Measurements from ENCODE around the gene ANXA11. TPM values are rescaled to one million over a fixed set of nuclear protein-coding genes. Genes with fewer than 3 reads are reported as not detected.

The ANXA11 gene
- total and polyA plus RNA-seq, 2 donors (not counting 1 experiment from before 2014, with no cell fraction given), result 88.3 to 177 TPM

DNA sequence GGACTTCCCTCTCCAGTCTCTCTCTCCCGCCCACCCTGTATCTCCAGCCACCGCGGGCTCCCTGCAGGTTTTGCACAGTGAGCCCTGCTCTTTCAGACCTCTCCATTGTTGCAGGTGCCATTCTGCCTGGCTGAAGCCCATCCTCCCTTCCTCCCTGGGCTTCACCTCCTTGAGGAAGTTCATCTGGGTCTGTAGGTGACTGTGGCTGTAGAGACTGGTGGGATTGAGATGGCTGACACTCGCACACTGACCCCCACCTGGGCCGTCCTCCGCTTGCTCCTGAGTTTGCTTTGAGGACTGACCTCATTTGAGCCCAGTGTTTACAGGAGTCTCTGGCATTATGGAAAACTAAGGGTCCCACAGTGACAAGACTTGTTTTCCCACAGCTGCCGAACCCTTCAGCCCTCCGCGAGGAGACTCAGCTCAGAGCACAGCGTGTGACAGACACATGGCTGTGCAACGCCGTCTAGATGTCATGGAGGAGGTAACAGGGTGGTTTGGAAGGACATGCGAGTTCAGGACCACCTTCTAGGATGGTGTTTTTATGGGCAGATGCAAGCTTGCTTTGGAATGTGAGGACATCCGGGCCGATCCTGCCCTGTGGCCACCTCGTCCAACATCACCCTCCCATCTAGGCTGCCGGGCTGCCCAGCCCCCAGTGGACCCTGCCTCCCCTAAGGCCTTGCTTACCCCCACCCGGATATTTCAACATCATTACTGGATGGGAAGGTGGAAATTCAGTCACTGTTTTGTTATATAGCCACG, 63.5 kb downstream of the ANXA11 start:
- H3K9me3 Mint-ChIP-seq (ENCODE audit: insufficient read depth), result no peaks in the 10 kb centered on the region
- Histone ChIP-seq H3K36me3 (replicated peaks in 1 of 2; ENCODE audit: control extremely low read depth in 1 of 2, control insufficient read depth in 1 of 2, extremely low read depth in 1 of 2, insufficient read depth in 2 of 2, low read length in 1 of 2) (no peaks in the 10 kb centered on the region), H3K27me3 (replicated peaks in 1 of 4; ENCODE audit: control extremely low read depth in 1 of 4, control insufficient read depth in 3 of 4, insufficient read depth in 4 of 4, low read length in 3 of 4) (peaks cover 0 to 7% (median 0%) of the 10 kb centered on the region in 4 experiments), H3K4me3 (ENCODE audit: control extremely low read depth in 1 of 5, extremely low read depth in 1 of 5, insufficient read depth in 1 of 5, low read depth in 2 of 5, low read length in 4 of 5) (no peak overlapping the region), H3K9me3 (ENCODE audit: control extremely low read depth in 1 of 3, control insufficient read depth in 2 of 3, insufficient read depth in 1 of 3, low read length in 2 of 3) (no peaks in the 10 kb centered on the region), H4K20me1 (ENCODE audit: control insufficient read depth, insufficient read depth, low read length, poor library complexity, severe bottlenecking) (no peaks in the 10 kb centered on the region), H3K4me1 (ENCODE audit: control insufficient read depth in 2 of 2, insufficient read depth in 2 of 2, low read length in 2 of 2) (peaks cover 14 to 17% of the 10 kb centered on the region in 2 donors), H3K79me2 (ENCODE audit: control insufficient read depth, insufficient read depth, low read length) (no peaks in the 10 kb centered on the region), H3K4me2 (replicated peaks; ENCODE audit: low read depth, low read length, poor library complexity, severe bottlenecking) (no peak overlapping the region), H2AFZ (ENCODE audit: insufficient read depth, low read depth, low read length, poor library complexity, severe bottlenecking) (no peak overlapping the region), H3K9ac (ENCODE audit: low read length) (no peak overlapping the region), H3K27ac (ENCODE audit: low read length in 2 of 2) (no peak overlapping the region)
- WGBS (ENCODE audit: insufficient coverage), result 69% methylated on average over 9 of the region's 19 CpGs
- intact Hi-C loops (cut with micrococcal nuclease), result loop anchor here (5.0 kb wide), 2 partner anchors 65 kb away; partner anchors contain the start of genes ANXA11 and TMEM254
- H3K4me1 Mint-ChIP-seq, result peaks cover 21% of the 10 kb centered on the region
- no peak for DNase-seq
- no peak overlapping the region for H3K27ac Mint-ChIP-seq
- ATAC-seq (ENCODE audit: low read depth), result no peak
- TF ChIP-seq, protein P1, sequence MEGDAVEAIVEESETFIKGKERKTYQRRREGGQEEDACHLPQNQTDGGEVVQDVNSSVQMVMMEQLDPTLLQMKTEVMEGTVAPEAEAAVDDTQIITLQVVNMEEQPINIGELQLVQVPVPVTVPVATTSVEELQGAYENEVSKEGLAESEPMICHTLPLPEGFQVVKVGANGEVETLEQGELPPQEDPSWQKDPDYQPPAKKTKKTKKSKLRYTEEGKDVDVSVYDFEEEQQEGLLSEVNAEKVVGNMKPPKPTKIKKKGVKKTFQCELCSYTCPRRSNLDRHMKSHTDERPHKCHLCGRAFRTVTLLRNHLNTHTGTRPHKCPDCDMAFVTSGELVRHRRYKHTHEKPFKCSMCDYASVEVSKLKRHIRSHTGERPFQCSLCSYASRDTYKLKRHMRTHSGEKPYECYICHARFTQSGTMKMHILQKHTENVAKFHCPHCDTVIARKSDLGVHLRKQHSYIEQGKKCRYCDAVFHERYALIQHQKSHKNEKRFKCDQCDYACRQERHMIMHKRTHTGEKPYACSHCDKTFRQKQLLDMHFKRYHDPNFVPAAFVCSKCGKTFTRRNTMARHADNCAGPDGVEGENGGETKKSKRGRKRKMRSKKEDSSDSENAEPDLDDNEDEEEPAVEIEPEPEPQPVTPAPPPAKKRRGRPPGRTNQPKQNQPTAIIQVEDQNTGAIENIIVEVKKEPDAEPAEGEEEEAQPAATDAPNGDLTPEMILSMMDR (IDR thresholded peaks at IDR 0.05), result no peak
- TF ChIP-seq EZH2 (IDR thresholded peaks at IDR 0.05; ENCODE audit: borderline replicate concordance, insufficient read depth, low read depth, low read length, poor library complexity, severe bottlenecking), result no peak
- CTCF ChIA-PET, result interaction anchor here (0.6 to 6.7 kb wide), 3 partner anchors 45 to 79 kb away, joined by 3 to 156 read pairs (median 12); no protein-coding TSS in a partner anchor
- POLR2A ChIA-PET, result no interaction called here
- H3K27me3 Mint-ChIP-seq, result peaks cover 31% of the 10 kb centered on the region
- H3K4me3 Mint-ChIP-seq, result no peak overlapping the region

DNA sequence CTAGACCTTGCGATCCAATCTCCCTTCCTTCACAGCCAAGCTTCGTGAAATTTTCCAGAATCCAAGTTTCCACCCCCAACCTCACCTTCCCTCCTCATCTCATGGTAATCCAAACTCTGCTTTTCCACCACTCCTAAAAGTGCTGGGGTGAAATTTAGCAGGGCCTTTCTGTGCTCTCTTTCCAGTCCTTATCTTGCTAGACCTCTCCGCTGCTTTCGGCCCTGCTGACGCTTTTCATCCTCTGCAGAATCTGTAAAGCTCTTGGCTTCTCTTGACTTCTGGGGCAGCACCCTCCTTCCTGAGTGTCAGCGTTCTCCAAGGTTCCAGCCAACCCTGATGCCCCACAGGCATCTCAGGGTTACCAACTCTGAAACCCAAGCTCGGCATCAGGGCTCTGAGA, 65.1 kb downstream of the ANXA11 start:
- ATAC-seq (ENCODE audit: low read depth) (no peak), DNase-seq (no peak)
- Histone ChIP-seq H3K27me3 (replicated peaks in 1 of 4; ENCODE audit: control extremely low read depth in 1 of 4, control insufficient read depth in 3 of 4, insufficient read depth in 4 of 4, low read length in 3 of 4) (peaks cover 0 to 10% (median 0%) of the 10 kb centered on the region in 4 experiments), H3K4me2 (replicated peaks; ENCODE audit: low read depth, low read length, poor library complexity, severe bottlenecking) (no peak overlapping the region), H4K20me1 (ENCODE audit: control insufficient read depth, insufficient read depth, low read length, poor library complexity, severe bottlenecking) (no peaks in the 10 kb centered on the region), H3K27ac (ENCODE audit: low read length in 2 of 2) (no peak overlapping the region), H3K4me3 (ENCODE audit: control extremely low read depth in 1 of 5, extremely low read depth in 1 of 5, insufficient read depth in 1 of 5, low read depth in 2 of 5, low read length in 4 of 5) (no peak overlapping the region), H2AFZ (ENCODE audit: insufficient read depth, low read depth, low read length, poor library complexity, severe bottlenecking) (no peak overlapping the region), H3K9ac (ENCODE audit: low read length) (no peak overlapping the region), H3K4me1 (ENCODE audit: control insufficient read depth in 2 of 2, insufficient read depth in 2 of 2, low read length in 2 of 2) (peaks cover 14 to 17% of the 10 kb centered on the region in 2 donors), H3K36me3 (replicated peaks in 1 of 2; ENCODE audit: control extremely low read depth in 1 of 2, control insufficient read depth in 1 of 2, extremely low read depth in 1 of 2, insufficient read depth in 2 of 2, low read length in 1 of 2) (no peaks in the 10 kb centered on the region), H3K79me2 (ENCODE audit: control insufficient read depth, insufficient read depth, low read length) (no peaks in the 10 kb centered on the region), H3K9me3 (ENCODE audit: control extremely low read depth in 1 of 3, control insufficient read depth in 2 of 3, insufficient read depth in 1 of 3, low read length in 2 of 3) (no peaks in the 10 kb centered on the region)
- H3K4me1 Mint-ChIP-seq, result peaks cover 14% of the 10 kb centered on the region
- ChIA-PET CTCF (interaction anchor here (0.6 to 6.7 kb wide), 2 partner anchors 81 to 133 kb away, joined by 3 to 156 read pairs; no protein-coding TSS in a partner anchor), POLR2A (no interaction called here)
- H3K4me3 Mint-ChIP-seq, result no peak overlapping the region
- no peaks in the 10 kb centered on the region for H3K9me3 Mint-ChIP-seq (ENCODE audit: insufficient read depth)
- 98% methylated on average over 5 of the region's 7 CpGs for WGBS (ENCODE audit: insufficient coverage)
- intact Hi-C loops (cut with micrococcal nuclease), result loop anchor here (5.0 kb wide), 2 partner anchors 63 to 67 kb away; partner anchors contain the start of genes ANXA11 and TMEM254
- peaks cover 31% of the 10 kb centered on the region for H3K27me3 Mint-ChIP-seq
- no peak overlapping the region for H3K27ac Mint-ChIP-seq
- TF ChIP-seq EZH2 (IDR thresholded peaks at IDR 0.05; ENCODE audit: borderline replicate concordance, insufficient read depth, low read depth, low read length, poor library complexity, severe bottlenecking), result no peak
- TF ChIP-seq, protein P1 (IDR thresholded peaks at IDR 0.05), result no peak

All from B cell (primary cell).